ENCODE data around the gene CIZ1.

The CIZ1 gene

GRCh38 chr9:128124873-128125579, 66.3 kb downstream of the CIZ1 start:
- H3K4me3 ChIP-seq (ENCODE audit: low read depth, low read length) = no peak overlapping the region
- TF ChIP-seq CTCF (IDR thresholded peaks at IDR 0.05; ENCODE audit: low read depth, low read length, missing control alignments) = peak; percentile 66
- in situ Hi-C loops (cut with HindIII; ENCODE audit: low sequenced_read_pairs) = no loop called here
- no peak for DNase-seq (ENCODE audit: low read depth)

GRCh38 chr9:128124451-128124850, 66.9 kb downstream of the CIZ1 start:
- H3K4me3 ChIP-seq (ENCODE audit: low read depth, low read length) = no peak overlapping the region

GRCh38 chr9:128123451-128124080, 67.8 kb downstream of the CIZ1 start:
- no peak for DNase-seq (ENCODE audit: low read depth)
- in situ Hi-C loops (cut with HindIII; ENCODE audit: low sequenced_read_pairs) = no loop called here
- H3K4me3 ChIP-seq (ENCODE audit: low read depth, low read length) = no peak overlapping the region
- no peak for TF ChIP-seq CTCF (IDR thresholded peaks at IDR 0.05; ENCODE audit: low read depth, low read length, missing control alignments)

More at GRCh38 chr9:128124451-128124850, 66.9 kb downstream of the CIZ1 start:
- in situ Hi-C loops (cut with HindIII; ENCODE audit: low sequenced_read_pairs) = no loop called here
- TF ChIP-seq CTCF (IDR thresholded peaks at IDR 0.05; ENCODE audit: low read depth, low read length, missing control alignments) = no peak
- no peak for DNase-seq (ENCODE audit: low read depth)

- TF ChIP-seq CTCF (IDR thresholded peaks at IDR 0.05; ENCODE audit: low read depth, low read length, missing control alignments) = no peak
- no peak overlapping the region for H3K4me3 ChIP-seq (ENCODE audit: low read depth, low read length)
- in situ Hi-C loops (cut with HindIII; ENCODE audit: low sequenced_read_pairs) = no loop called here
- no peak for DNase-seq (ENCODE audit: low read depth)
Measured at GRCh38 chr9:128122809-128123175, 68.6 kb downstream of the CIZ1 start.

- DNase-seq (ENCODE audit: low read depth) = no peak
- in situ Hi-C loops (cut with HindIII; ENCODE audit: low sequenced_read_pairs) = no loop called here
- no peak overlapping the region for H3K4me3 ChIP-seq (ENCODE audit: low read depth, low read length)
- no peak for TF ChIP-seq CTCF (IDR thresholded peaks at IDR 0.05; ENCODE audit: low read depth, low read length, missing control alignments)
Measured at GRCh38 chr9:128121924-128122808, 69.2 kb downstream of the CIZ1 start.

GRCh38 chr9:128121466-128121810, 69.9 kb downstream of the CIZ1 start:
- no peak for DNase-seq (ENCODE audit: low read depth)
- in situ Hi-C loops (cut with HindIII; ENCODE audit: low sequenced_read_pairs) = no loop called here
- H3K4me3 ChIP-seq (ENCODE audit: low read depth, low read length) = no peak overlapping the region
- no peak for TF ChIP-seq CTCF (IDR thresholded peaks at IDR 0.05; ENCODE audit: low read depth, low read length, missing control alignments)
